Prostate gland (tissue), 2 donors: Measurements from ENCODE around the gene ANKRD10. TPM values are rescaled to one million over a fixed set of nuclear protein-coding genes. Genes with fewer than 3 reads are reported as not detected.

Experiments
- DNase-seq: peaks from one replicate; pipeline ENCODE4 v3.0.0-alpha.2; 2019; ENCODE audit warnings: low spot score
- H3K27ac ChIP-seq, 2 donors: fragments of 200-600 bp; sonication (generic); 2 replicates each; pipeline ENCODE4 v1.5.1; 2017 to 2019
- H3K27me3 ChIP-seq: fragments of 200-600 bp; sonication (generic); replicated peaks from 2 replicates; pipeline ENCODE4 v1.5.1; 2019; ENCODE audit not compliant: insufficient read depth
- H3K36me3 ChIP-seq, 2 donors: fragments of 200-600 bp; sonication (generic); 1 replicate in 1 of 2; 2 replicates in 1 of 2; pipeline versions ENCODE4 v1.5.1 to v1.8.1; 2017 to 2019
- H3K4me1 ChIP-seq: fragments of 200-600 bp; sonication (generic); replicated peaks from 2 replicates; pipeline ENCODE4 v1.5.1; 2019
- H3K4me3 ChIP-seq, 2 donors: fragments of 200-600 bp; sonication (generic); 2 replicates each; pipeline ENCODE4 v1.5.1; 2017 to 2019
- H3K9me3 ChIP-seq: fragments of 200-600 bp; sonication (generic); 2 replicates; pipeline ENCODE4 v1.5.1; 2017
- POLR2A ChIP-seq: fragments of 450-650 bp; IDR thresholded peaks from one replicate; pipeline ENCODE4 v1.6.1; 2016; ENCODE audit warnings: antibody characterized with exemption, mild to moderate bottlenecking
- POLR2AphosphoS5 ChIP-seq: sonication (generic); formaldehyde crosslinking; IDR thresholded peaks from one replicate; pipeline ENCODE4 v1.6.1; 2017; ENCODE audit warnings: antibody characterized with exemption
- WGBS: methylation state at CpG from one replicate; pipeline ENCODE4 v1.1.5; 2018; 5-methylcytosine and 5-hydroxymethylcytosine counted together
- intact Hi-C: fragments of 100-400 bp; cut with DNase I; formaldehyde crosslinking; loops from one replicate; pipeline ENCODE4 v1.14.2; 2022
- total RNA-seq, 2 donors: library from RNA; depleted of rRNA; stranded (reverse); fragments of >200 nt; gene quantifications; one replicate each; pipeline ENCODE4 v1.1.0, GENCODE V29; 2016
- TF ChIP-seq, protein P1 (sequence below), 4 experiments: fragments of 200-600 bp in 2 of 4; fragments of 450-650 bp in 2 of 4; sonication (generic) in 2 of 4; IDR thresholded peaks; 1 replicate in 3 of 4; 2 replicates in 1 of 4; pipeline ENCODE4 v1.5.1; 2016 to 2019; ENCODE audit warnings: antibody characterized with exemption in 4 of 4, mild to moderate bottlenecking in 2 of 4, moderate library complexity in 2 of 4

Gene ANKRD10
- total RNA-seq, 2 donors from 2014 or later: 99.9 to 155 TPM

GRCh38 chr13:110856942-110857835, 57.7 kb downstream of the ANKRD10 start:
- Histone ChIP-seq H3K4me3 (no peak overlapping the region), H3K36me3 (no peaks in the 10 kb centered on the region), H3K27me3 (no peaks in the 10 kb centered on the region), H3K9me3 (no peaks in the 10 kb centered on the region), H3K4me1 (no peaks in the 10 kb centered on the region), H3K27ac (no peak overlapping the region)
- WGBS: 96% methylated on average over 3 of the region's 3 CpGs
- TF ChIP-seq, protein P1, sequence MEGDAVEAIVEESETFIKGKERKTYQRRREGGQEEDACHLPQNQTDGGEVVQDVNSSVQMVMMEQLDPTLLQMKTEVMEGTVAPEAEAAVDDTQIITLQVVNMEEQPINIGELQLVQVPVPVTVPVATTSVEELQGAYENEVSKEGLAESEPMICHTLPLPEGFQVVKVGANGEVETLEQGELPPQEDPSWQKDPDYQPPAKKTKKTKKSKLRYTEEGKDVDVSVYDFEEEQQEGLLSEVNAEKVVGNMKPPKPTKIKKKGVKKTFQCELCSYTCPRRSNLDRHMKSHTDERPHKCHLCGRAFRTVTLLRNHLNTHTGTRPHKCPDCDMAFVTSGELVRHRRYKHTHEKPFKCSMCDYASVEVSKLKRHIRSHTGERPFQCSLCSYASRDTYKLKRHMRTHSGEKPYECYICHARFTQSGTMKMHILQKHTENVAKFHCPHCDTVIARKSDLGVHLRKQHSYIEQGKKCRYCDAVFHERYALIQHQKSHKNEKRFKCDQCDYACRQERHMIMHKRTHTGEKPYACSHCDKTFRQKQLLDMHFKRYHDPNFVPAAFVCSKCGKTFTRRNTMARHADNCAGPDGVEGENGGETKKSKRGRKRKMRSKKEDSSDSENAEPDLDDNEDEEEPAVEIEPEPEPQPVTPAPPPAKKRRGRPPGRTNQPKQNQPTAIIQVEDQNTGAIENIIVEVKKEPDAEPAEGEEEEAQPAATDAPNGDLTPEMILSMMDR (IDR thresholded peaks at IDR 0.05): no peak
- no peak for TF ChIP-seq POLR2AphosphoS5
- no peak for TF ChIP-seq POLR2A
- DNase-seq: no peak
- intact Hi-C loops: no loop called here

- intact Hi-C loops: no loop called here
- H3K27me3 ChIP-seq: no peaks in the 10 kb centered on the region
- WGBS: 88% methylated on average over 6 of the region's 6 CpGs
These were observed 59.5 kb downstream of the ANKRD10 start for GRCh38 chr13:110855363-110855762.

DNA sequence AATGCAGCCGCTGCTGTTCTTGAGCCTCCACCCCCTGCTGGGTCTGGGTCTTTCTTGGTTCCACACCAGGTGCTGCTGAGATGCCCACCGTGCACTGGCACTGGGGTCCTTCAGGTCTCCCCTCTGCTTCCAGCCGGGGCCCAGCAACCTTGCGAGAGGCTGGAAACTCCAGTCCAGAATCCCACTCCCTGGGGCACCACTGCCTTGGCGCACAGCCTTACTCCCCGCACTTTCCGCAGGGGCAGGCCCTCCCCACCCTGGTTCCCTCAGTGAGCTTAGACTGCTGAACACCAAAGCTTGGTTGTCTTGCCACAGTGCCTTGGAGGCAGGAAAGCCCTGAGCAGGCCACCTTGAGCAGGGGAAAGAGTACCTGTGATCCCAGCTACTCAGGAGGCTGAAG, 60.0 kb downstream of the ANKRD10 start:
- 84% methylated on average over 7 of the region's 7 CpGs for WGBS
- TF ChIP-seq POLR2A: no peak
- TF ChIP-seq, protein P1 (IDR thresholded peaks at IDR 0.05): no peak
- no peak for TF ChIP-seq POLR2AphosphoS5
- no peaks in the 10 kb centered on the region for H3K36me3 ChIP-seq
- no peaks in the 10 kb centered on the region for H3K27me3 ChIP-seq
- intact Hi-C loops: no loop called here
- no peaks in the 10 kb centered on the region for H3K9me3 ChIP-seq
- no peak overlapping the region for H3K4me3 ChIP-seq
- no peak for DNase-seq
- H3K27ac ChIP-seq: no peak overlapping the region
- no peaks in the 10 kb centered on the region for H3K4me1 ChIP-seq

More at GRCh38 chr13:110855363-110855762, 59.5 kb downstream of the ANKRD10 start:
- DNase-seq: no peak
- TF ChIP-seq, protein P1 (IDR thresholded peaks at IDR 0.05): no peak
- TF ChIP-seq POLR2AphosphoS5: no peak
- no peak for TF ChIP-seq POLR2A
- H3K27ac ChIP-seq: no peak overlapping the region
- no peaks in the 10 kb centered on the region for H3K36me3 ChIP-seq
- H3K9me3 ChIP-seq: no peaks in the 10 kb centered on the region
- H3K4me1 ChIP-seq: no peaks in the 10 kb centered on the region
- H3K4me3 ChIP-seq: no peak overlapping the region

DNA sequence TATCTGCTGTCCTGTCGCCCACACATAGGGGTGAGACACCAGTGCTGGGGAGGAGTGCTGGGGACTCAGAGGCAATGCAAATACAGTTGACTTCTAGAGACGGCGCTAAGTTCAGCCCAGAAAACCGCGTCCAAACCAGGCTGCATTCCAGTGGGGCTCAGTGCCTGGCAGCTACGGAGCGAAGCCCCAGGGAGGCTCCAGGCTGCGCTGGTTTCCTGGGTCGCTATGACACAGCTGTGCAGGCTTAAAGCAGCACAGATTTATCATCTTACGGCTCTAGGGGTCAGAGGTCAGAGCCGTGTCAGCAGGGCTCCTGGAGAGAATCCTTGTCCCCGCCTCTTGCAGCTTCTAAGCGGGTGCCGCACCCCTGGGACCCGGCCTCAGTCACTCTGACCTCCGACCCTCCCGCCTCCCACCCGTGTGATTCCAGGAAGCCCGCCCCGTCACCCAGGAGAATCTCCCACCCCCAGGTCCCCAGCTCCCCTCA, 61.6 kb downstream of the ANKRD10 start:
- Histone ChIP-seq H3K36me3 (no peaks in the 10 kb centered on the region), H3K27me3 (no peaks in the 10 kb centered on the region), H3K4me3 (no peak overlapping the region), H3K4me1 (no peaks in the 10 kb centered on the region), H3K9me3 (no peaks in the 10 kb centered on the region), H3K27ac (no peak overlapping the region)
- TF ChIP-seq, protein P1 (IDR thresholded peaks at IDR 0.05): no peak
- no peak for TF ChIP-seq POLR2A
- TF ChIP-seq POLR2AphosphoS5: no peak
- DNase-seq: no peak
- 93% methylated on average over 20 of the region's 20 CpGs for WGBS
- intact Hi-C loops: no loop called here
